Right hindlimb (tissue), 1 donor: Measurements from ENCODE around the gene TCF7.
A peak's percentile ranks its signal among the peaks of the same experiment; 100 is the strongest.

Experiments used
- DNase-seq: peaks from one replicate; pipeline ENCODE4 v3.0.0-alpha.2; 2018

The TCF7 gene

DNA sequence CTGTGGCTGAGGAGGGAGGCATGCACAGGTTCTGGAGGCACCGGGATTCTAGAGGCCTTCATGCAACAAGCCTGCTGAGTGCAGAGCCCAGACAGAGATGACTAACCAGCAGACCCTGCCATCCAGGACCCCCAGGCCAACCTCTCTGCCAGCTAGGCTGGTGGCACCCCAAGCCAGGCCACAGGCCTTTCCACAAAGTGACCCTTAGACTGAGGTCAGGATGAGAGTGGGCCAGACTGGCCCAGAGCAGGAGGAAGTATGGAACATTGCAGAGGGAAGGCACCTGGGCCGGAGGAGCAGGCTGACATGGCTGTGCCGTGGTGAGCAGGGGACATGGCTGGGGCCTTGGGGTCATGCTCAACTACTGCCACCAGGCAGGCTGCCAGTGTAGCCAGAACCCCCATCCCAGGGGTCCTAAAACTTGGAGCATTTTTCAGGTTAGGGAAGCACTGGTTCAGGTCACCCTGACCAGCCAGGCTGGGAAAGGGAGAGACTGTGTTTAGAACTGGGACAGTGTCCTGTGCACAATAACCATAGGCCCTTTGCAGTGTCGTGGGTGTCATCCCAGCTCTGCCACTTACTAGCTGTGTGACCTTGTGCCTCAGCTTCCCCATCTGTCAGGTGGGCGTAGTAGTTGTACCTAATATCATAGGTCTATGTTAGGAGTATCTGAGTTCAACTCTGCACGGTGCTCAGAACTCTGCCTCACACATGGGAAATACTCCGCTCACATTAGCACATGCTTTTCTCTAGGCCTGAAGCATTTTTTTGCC, 17.3 kb downstream of the TCF7 start:
- DNase-seq = peak; percentile 7

DNA sequence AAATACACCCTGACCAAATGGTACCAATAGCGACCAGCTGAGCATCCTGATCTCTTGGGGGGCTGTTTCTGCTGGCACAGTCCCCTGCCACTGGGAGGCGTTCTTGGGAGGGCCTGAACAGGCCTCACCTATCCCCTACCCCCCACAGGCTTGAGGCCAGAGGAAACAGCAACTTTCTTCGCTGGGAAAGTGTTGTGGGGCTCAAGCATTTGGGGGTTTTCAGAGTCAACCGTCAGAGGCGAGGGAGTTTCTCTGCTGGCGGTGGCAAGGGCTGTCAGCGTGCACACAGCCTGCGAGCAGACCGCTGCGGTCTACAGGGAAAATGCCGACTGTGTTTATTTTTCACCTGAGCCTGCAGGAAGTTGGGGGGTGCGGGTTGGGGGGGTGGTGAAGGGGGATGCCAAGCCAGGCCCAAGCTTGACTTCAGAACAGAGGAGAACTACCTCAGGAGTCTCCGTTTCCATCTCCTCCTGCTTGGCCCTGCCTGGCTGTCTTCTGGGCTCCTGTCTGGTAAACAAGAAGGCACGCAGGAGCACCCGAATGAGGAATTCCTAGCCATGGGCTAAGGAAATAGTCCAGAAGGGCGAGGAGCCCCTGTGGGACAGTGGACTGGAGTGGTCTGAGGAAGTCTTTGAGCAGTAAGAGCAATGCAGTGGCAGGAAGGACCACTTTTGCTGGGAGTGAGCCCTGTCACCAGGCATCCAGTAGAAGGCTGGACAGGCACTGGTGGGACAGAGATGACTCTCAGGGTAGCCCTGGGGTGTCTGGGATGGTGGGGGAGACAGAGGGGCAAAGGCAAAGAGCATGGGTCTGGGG, 18.1 kb downstream of the TCF7 start:
- DNase-seq = peak; percentile 28

DNA sequence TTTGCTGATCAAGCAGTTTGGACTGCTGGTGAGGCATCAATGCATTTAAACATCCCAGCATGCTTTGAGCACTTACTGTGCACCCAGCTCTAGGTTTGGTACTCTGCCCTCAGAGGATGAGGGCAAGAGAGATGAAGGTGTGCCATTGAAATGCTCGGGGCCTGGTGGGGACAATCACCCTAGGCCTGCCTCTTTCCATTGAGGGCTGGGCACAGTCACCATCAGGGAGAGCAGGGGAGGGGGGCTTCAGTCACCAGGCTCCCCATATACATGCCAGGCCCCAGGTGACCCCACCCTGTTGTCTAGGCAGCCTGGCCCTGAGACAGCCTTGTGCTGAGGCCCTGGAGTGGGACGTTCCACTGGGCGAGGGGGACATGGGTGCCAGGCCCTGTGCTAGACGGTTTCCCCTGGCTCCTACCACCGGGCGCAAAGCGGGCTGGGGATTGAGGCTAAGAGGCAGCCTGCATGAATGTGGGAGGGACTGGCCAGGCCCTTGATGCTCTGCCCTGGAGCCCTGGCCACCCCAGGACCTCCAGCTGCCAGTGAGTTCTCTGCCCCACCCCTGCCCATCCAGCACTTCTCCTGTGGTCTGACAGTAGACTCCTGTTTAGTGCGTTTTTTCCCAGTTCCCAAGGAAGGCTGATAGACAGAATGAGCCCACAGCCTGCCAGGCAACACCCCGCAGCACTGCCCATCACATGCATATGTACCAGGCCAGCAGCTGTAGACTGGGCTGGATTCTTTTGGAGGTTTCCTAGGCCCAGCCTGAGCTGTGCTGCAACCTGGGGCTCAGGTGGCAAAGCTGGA, 18.9 kb downstream of the TCF7 start:
- peak; percentile 11 for DNase-seq

DNA sequence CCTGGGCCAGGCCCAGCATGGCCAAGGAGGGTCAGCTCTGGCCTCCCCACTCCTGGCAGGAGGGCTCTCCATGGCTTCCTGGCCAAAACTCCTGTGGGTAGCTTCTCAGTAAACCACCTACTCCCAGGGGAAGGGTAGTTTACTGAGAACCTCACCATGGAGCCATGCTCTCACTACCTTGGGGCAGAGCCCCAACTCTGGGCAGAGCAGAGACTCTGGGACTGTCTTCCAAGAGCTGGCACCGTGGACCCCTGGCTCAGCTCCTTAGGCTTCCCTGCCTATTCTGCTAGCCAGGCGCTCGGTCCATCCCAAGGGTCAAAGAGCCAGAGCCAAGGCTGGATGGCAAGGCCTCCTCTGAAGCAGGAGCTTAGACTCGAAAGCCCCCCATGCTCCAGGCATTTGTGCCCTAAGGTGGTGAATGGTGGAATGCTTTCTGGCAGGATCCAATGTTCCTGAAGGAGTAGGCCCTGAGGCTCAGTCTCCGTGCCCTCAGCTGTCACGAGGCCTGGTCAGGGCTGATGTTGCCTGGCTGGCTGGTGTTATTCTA, 19.6 kb downstream of the TCF7 start:
- DNase-seq = peak; percentile 11

DNA sequence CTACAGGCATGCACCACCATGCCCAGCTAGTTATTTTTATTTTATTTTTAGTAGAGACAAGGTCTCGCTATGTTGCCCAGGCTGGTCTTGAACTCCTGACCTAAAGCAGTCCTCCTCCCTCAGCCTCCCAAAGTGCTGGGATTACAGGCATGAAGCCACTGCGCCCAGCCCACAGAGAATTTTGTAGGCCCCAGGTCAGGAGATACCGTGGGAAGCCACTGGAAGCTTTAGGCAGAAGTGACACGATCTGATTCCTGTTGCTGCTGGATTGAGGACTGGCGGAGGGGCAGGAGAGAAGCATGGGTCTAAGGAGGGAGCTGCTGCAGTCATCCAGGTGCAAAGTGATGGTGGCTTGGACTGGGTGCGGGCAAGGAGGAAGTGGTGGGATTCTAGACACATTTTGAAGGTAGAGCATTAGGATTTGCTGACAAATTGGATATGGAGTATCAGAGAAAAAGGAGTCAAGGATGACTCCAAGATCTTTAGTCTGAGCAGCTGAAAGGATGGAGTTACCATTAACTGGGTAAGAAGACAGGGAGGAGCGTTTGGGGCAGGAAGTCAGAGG, 20.7 kb downstream of the TCF7 start:
- DNase-seq = no peak

DNA sequence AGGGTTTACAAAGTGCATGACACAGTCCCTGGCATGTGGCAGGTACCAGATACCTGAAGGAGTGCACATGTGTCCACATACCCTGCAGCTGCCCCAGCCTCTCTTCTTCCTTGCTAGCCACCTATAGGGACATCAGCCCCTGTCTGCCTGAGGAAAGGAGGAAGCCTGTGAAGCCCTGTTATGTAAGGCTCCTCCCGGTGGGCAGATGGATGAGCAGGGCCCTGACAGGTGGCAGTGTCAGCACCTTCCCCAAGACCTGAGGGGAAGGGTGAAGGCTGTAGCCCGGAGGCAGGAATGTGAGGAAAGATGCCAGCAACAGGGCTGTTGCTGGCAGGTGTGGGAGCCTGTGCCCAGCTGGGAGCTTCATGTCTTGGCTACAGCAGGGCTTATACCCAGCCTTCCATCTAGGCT, 21.7 kb downstream of the TCF7 start:
- DNase-seq = no peak

DNA sequence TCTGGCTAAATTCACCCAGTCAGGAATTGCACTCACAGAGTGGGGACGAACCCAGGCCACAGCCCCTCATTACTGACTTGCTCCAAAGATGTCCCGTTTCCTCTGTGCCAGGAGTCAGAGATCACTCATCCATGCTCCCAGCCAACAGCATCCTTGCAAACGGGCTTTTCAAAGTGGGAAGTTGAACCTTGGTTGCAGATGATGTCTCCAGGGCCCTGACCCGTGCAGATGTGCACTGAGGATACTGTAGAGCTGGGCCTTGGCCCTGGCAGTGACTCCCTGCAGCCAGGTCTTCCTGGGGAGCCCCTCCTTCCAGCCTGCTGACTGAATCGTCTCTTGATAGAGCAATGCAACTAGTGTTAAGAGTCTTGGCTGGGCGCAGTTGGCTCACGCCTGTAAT, 22.3 kb downstream of the TCF7 start:
- no peak for DNase-seq

DNA sequence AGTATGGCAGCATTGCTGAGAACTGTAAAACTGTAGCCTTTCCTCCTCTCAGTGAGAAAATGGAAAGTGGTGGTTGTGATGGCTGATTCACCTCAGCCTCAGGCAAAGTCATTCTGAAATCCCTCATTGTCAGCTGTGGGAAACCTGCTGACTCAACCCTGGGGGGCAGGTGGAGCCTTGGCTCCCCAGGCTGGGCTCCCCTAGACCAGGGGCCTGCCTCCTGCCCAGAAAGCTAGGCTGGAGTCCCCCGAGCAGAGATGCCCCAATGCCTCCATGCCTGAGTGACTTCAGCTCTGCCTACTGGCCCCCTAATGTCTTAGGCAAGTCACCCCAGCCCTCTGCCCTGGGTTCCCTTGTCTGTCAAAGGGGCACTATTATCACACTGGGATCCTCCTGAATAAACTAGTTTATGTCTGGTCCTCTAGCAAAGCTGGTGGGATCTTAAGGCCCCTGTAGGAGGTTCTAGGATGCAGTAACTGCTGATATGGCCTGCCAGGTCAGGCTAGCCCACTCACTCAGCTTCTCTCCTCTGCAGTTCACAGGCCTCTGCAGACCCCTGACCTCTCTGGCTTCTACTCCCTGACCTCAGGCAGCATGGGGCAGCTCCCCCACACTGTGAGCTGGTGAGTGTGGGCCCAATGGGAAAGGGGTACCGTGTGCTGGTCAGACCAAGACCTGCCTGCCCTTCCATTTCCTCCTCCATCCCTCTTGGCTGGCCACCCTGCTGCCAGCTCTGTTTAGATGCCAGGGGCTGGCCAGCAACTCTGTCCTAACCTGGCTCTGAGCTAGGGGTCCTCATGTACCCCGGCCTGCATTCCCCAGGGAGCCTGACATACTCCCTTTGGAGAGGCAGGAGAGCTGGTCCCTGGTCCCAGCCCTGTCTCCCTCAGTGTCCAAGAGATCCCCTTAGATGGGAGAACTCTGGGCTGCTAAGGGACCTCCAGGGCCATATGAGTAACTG, 24.2 kb downstream of the TCF7 start:
- DNase-seq = no peak

DNA sequence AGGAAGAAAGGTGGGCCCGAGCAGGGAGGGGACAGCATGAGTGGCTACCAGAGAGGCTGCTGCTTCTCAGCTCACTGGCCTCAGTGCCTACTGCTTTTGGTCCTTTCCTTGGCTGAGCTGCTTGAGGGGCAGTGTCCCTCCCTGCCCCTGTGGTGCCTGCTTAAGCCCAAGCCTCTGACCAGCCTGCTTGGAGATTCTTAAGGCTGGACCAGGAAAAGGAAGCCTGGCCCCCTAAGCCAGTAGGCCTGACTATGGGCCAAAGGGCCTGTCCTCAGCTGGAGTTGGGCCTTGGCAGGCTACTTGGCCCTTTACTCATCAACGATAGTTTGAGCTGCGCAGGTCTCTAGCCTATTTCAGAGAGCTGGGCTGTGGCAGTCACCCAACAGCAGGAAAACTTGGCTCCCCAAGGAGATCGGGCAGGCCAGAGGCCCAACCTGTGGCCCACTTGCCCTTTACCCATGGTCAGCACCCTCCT, 24.9 kb downstream of the TCF7 start:
- DNase-seq = no peak

DNA sequence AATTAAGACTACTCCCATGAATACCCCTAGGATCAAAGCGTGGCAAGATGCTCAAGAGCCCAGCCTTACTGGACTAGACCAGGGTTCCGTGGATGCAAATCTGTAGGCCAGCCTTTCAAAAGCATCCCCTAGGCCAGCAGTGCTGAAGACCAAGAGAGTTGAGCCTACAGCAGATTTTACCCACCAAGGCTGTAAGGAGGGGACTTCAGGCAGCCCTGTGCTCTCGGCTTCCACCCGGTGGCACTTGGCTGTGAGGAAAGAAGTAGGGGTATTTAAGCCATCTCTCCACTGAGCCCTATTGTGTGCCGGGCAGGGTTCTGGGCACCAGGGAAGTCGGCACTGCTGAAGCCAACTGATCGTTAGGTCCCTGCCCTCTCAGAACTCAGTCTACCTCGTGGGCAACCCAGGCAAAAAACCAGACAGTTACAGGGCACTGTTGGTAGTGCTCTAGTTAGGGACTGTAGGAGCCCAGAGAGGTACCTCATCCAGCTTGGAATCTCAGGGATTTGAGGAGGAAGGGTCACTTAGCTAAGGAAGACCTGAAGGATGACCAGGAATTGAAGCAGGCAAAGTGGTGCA, 25.5 kb downstream of the TCF7 start:
- no peak for DNase-seq

DNA sequence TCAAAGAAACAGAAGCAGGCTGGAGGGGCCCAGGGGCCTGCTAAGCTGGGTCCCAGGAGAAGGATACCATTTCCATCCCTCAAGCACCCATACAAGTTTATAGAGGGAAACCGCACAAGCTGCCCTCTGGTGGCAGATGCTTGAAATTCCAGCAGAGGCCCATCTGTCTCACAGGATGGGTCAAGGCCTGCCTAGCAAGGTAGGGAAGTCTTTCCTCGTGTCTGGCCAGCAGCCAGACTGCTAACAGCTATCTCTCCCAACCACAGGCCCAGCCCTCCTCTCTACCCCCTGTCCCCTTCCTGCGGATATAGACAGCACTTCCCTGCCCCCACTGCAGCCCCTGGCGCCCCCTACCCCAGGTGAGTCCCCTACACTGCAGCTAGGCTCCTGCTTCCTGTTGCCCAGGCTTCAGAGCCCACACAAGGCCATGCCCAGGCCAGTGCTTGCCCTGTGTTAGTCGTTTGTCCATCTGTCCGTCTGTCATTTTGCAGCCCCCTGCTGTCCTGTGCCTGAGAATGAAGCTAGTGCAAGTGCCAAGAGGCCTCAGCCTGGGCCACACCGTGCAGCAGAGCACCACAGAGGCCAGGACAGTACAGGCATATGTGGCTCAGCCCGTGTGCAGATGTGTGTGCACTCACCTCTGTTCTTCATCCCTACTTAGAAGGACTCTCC, 26.2 kb downstream of the TCF7 start:
- DNase-seq = peak; percentile 61

DNA sequence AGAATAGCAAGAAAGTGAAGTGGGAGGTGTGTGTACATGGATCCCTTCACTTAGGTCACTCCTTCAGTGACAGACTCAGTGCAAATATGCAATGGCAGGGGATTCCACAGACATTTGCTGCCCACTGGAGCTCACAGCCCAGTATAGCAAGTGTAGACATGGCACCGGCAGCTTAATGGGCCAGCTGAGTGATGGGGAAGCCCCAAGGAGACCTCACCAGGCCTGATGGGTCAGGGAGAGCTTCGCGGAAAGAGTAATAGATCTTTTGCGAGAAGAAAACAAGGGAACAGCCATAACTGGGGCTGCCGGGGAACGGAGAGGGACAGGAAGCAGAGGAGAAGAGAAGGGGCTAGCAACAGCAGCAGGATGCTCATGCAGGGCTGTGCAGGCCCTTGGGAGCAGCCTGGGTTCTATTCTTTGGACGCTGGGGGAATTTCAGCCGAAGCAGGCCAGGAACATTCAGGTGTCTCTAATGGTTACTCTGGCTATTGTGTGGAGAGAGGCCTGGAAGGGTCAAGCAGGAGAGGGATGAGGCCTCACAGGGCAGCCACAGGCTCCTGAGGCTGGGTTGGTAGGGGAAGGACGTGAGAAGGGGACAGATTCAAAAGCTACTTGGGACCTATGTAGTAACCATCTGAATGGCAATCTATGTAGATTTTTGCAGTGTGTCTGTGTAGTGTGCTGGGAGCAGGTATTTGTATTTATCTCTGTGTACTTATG, 27.0 kb downstream of the TCF7 start:
- no peak for DNase-seq

DNA sequence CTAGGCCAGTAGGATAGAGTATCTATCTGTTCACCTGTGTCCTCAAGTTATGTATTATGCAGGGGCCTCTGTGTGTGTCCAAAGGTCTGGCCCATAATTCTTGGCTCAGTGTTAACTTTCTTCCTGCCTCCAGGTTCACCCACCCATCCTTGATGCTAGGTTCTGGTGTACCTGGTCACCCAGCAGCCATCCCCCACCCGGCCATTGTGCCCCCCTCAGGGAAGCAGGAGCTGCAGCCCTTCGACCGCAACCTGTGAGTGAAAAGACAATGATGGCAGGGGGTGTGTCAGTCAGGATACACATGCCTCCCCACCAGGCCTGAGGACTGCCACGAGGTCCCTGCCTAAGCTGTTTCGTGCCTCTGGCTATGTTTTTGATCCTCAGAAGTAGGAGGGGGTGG, 27.6 kb downstream of the TCF7 start:
- DNase-seq = no peak

DNA sequence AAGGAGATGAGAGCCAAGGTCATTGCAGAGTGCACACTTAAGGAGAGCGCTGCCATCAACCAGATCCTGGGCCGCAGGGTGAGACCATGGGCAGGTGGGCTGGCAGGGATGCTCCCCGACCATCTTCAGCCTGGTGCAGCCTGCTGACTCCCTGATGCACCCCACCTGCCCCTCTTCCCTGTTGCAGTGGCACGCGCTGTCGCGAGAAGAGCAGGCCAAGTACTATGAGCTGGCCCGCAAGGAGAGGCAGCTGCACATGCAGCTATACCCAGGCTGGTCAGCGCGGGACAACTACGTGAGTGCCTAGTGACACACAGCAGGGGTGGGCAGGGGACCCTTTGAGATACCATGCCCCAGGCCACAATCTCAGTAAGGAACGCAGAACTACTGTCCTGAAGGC, 28.3 kb downstream of the TCF7 start:
- no peak for DNase-seq

DNA sequence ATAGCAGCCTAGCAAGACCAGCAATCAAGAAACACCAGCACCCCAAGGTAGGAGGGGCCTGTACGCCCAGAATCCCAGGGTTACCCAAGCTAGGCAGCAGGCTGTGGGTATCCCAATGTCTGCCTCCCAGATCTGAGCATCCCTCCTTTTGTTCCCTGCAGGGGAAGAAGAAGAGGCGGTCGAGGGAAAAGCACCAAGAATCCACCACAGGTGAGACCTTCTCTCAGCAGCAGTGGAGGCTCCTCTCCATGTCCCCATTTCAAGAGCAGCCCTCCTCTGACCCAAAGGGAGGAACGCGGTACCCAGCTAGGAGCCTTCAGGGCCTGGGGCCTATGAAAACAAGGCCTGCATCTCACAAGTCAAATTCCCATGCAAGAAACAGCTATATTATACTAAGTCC, 28.9 kb downstream of the TCF7 start:
- no peak for DNase-seq

DNA sequence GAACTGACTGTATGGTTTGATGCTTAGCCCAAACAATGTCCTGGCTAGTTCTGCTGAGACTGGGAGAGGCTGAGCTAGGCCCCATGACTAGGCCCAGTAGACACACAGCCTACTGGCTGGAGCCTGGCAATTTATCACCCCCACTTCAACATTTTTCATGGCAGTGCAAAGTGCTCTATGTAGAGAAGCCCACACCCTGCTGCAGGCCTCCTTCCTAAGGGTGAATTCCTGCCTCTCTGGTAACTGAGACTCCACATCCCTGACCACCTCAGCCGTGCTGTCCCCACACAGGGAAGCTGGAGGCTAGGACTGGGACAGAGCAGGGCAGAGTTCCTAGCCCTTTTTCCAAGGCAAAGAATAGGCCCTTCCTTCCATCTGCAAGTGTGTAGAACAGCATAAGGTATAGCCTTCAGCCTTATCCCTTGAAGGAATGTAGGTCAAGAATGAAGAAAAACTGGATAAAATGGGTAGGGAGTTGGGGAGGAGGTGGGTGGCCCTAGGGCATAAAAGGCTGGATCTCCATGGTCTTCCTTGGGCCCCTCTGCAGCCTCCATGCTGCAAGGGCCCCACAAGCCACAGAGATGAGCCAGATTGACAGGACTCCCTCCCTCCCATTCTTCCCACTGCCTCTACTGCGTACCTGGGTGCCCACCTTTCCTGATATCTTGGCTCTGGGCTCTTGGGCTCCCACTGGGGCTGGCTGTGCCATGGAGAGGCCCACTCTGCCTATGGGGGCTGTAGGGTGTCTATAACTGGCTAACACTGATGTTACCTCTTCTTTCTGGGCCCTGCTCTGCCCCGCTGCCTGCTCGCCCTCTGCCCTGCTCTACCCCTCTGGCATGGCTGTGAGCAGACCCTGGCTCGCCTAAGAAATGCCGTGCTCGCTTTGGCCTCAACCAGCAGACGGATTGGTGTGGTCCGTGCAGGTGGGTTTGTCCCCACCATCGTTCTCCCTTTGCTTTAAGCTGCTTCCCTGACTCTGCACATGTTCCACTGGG, 29.8 kb downstream of the TCF7 start:
- DNase-seq = no peak

DNA sequence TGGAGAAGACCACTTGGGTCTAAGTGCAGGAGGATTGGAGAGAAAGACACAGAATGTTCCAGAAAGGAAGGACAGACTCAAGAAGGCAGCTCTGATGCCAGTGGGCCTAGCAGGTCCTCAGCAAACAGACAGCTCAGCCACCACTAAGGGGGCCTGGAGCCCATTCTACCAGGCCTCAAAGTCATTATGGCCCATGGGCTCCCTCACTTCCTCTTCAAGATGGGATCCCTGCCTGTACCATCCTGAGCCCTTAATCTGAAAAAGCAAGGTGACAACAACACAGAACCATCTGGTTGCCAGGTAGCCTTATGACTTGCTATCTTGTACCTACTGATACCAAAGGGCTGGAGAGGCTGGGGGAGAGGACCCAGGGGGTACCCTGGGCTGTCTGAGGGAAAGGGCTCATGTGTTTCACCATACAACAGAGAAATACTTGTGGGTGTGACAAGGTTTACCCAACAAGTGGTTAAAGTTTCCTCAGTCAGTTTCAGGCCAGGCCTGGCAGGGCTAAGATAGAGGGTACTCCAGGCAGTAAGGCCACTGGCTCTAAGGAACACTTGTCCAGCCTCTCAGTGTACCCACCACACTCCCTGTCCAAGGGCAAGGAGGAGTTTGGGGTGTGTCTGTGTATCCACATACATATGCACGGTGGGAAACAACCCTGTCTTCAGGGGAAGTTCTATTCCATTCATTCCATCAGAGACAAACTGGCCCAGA, 30.7 kb downstream of the TCF7 start:
- DNase-seq = no peak
